ENCODE results near the gene ITPK1. TPM values are rescaled to one million over a fixed set of nuclear protein-coding genes. Genes with fewer than 3 reads are reported as not detected.
"Not testable (repeated sequence)": the region's sequence is repeated elsewhere in the genome, so short reads cannot be mapped to it uniquely, and the experiment has no call there.

ITPK1 gene
- total RNA-seq, 1 experiment from 2014 or later = 38.5 TPM

- TF ChIP-seq EZH2 (IDR thresholded peaks at IDR 0.05; ENCODE audit: borderline replicate concordance, low read depth, low read length, poor library complexity, severe bottlenecking) (no peak), CTCF (conservative IDR thresholded peaks at IDR 0.05; ENCODE audit: low read depth, low read length) (no peak)
- Histone ChIP-seq H3K9me3 (ENCODE audit: low read depth, low read length, poor library complexity, severe bottlenecking) (no peaks in the 10 kb centered on the region), H3K36me3 (ENCODE audit: insufficient read depth, low read length, poor library complexity, severe bottlenecking) (no peaks in the 10 kb centered on the region), H3K27ac (ENCODE audit: low read depth, low read length, poor library complexity, severe bottlenecking) (no peak overlapping the region), H3K4me3 (ENCODE audit: low read depth, low read length, poor library complexity, severe bottlenecking) (no peak overlapping the region), H3K27me3 (replicated peaks; ENCODE audit: insufficient read depth, low read depth, low read length, poor library complexity) (no peaks in the 10 kb centered on the region), H3K4me1 (ENCODE audit: insufficient read depth, low read length, poor library complexity, severe bottlenecking) (no peaks in the 10 kb centered on the region)
- intact Hi-C loops (cut with micrococcal nuclease; ENCODE audit: unreplicated experiment) = no loop called here
- peak; percentile 43 for DNase-seq (ENCODE audit: low spot score)
- BruUV-seq (replicated peaks) = no TSS peak
- ChIA-PET CTCF (interaction anchor here (1.8 kb wide), 1 partner anchor 20 kb away, joined by 15 read pairs; no protein-coding TSS in a partner anchor), POLR2A (ENCODE audit: low non-redundant PET) (no interaction called here)
Observed at GRCh38 chr14:93133464-93133863, 17.7 kb upstream of the ITPK1 start.

GRCh38 chr14:93132472-93133065, 16.8 kb upstream of the ITPK1 start:
- CTCF ChIA-PET = interaction anchor here (0.6 to 1.8 kb wide), 2 partner anchors 14 to 19 kb away, joined by 3 to 15 read pairs; no protein-coding TSS in a partner anchor
- TF ChIP-seq CTCF (conservative IDR thresholded peaks at IDR 0.05; ENCODE audit: low read depth, low read length) = peak; percentile 52
- TF ChIP-seq EZH2 (IDR thresholded peaks at IDR 0.05; ENCODE audit: borderline replicate concordance, low read depth, low read length, poor library complexity, severe bottlenecking) = no peak

GRCh38 chr14:93131257-93131820, 15.6 kb upstream of the ITPK1 start:
- H3K4me3 ChIP-seq (ENCODE audit: low read depth, low read length, poor library complexity, severe bottlenecking); DNase-seq (ENCODE audit: low spot score); H3K9me3 ChIP-seq (ENCODE audit: low read depth, low read length, poor library complexity, severe bottlenecking); BruUV-seq (replicated peaks); H3K27ac ChIP-seq (ENCODE audit: low read depth, low read length, poor library complexity, severe bottlenecking); H3K4me1 ChIP-seq (ENCODE audit: insufficient read depth, low read length, poor library complexity, severe bottlenecking); H3K36me3 ChIP-seq (ENCODE audit: insufficient read depth, low read length, poor library complexity, severe bottlenecking); H3K27me3 ChIP-seq (replicated peaks; ENCODE audit: insufficient read depth, low read depth, low read length, poor library complexity); POLR2A ChIA-PET (ENCODE audit: low non-redundant PET); intact Hi-C loops (cut with micrococcal nuclease; ENCODE audit: unreplicated experiment): not testable (repeated sequence)
- CTCF ChIA-PET = interaction anchor here (1.8 kb wide), 1 partner anchor 18 kb away, joined by 15 read pairs; no protein-coding TSS in a partner anchor

More at GRCh38 chr14:93132472-93133065, 16.8 kb upstream of the ITPK1 start:
- BruUV-seq (replicated peaks) = no TSS peak
- Histone ChIP-seq H3K36me3 (ENCODE audit: insufficient read depth, low read length, poor library complexity, severe bottlenecking) (no peaks in the 10 kb centered on the region), H3K4me1 (ENCODE audit: insufficient read depth, low read length, poor library complexity, severe bottlenecking) (no peaks in the 10 kb centered on the region), H3K27me3 (replicated peaks; ENCODE audit: insufficient read depth, low read depth, low read length, poor library complexity) (no peaks in the 10 kb centered on the region), H3K9me3 (ENCODE audit: low read depth, low read length, poor library complexity, severe bottlenecking) (no peaks in the 10 kb centered on the region), H3K4me3 (ENCODE audit: low read depth, low read length, poor library complexity, severe bottlenecking) (no peak overlapping the region), H3K27ac (ENCODE audit: low read depth, low read length, poor library complexity, severe bottlenecking) (no peak overlapping the region)
- no peak for DNase-seq (ENCODE audit: low spot score)
- intact Hi-C loops (cut with micrococcal nuclease; ENCODE audit: unreplicated experiment) = no loop called here
- POLR2A ChIA-PET (ENCODE audit: low non-redundant PET) = no interaction called here

Data from A673 (cell line).